ENCODE results near the gene GMDS.

GMDS gene

GRCh38 chr6:2028457-2029038 lies 216.9 kb downstream of the GMDS start:
- H3K36me3 ChIP-seq (ENCODE audit: control insufficient read depth, insufficient read depth, low read length), result no peaks in the 10 kb centered on the region
- WGBS, 2 experiments (ENCODE audit: insufficient coverage in 2 of 2), result 79 to 86% methylated on average over 4 to 5 of the region's 6 CpGs
- H3K4me3 ChIP-seq (ENCODE audit: extremely low read depth, insufficient read depth, low read length, poor library complexity, severe bottlenecking), result no peak overlapping the region
- no peaks in the 10 kb centered on the region for H3K9me3 ChIP-seq (ENCODE audit: control insufficient read depth, low read length)
- no peak overlapping the region for H3K27ac ChIP-seq (ENCODE audit: low read depth, low read length, severe bottlenecking)
- no peaks in the 10 kb centered on the region for H3K4me1 ChIP-seq (ENCODE audit: control insufficient read depth, insufficient read depth, low read length, poor library complexity, severe bottlenecking)

- H3K27ac ChIP-seq (ENCODE audit: low read depth, low read length, severe bottlenecking), result no peak overlapping the region
- H3K9me3 ChIP-seq (ENCODE audit: control insufficient read depth, low read length), result no peaks in the 10 kb centered on the region
- 88 to 90% methylated on average over 4 to 5 of the region's 7 CpGs for WGBS, 2 experiments (ENCODE audit: insufficient coverage in 2 of 2)
- no peaks in the 10 kb centered on the region for H3K4me1 ChIP-seq (ENCODE audit: control insufficient read depth, insufficient read depth, low read length, poor library complexity, severe bottlenecking)
- no peaks in the 10 kb centered on the region for H3K36me3 ChIP-seq (ENCODE audit: control insufficient read depth, insufficient read depth, low read length)
- H3K4me3 ChIP-seq (ENCODE audit: extremely low read depth, insufficient read depth, low read length, poor library complexity, severe bottlenecking), result no peak overlapping the region
These were observed 219.3 kb downstream of the GMDS start for GRCh38 chr6:2026133-2026532.

- Histone ChIP-seq H3K27ac (ENCODE audit: low read depth, low read length, severe bottlenecking) (no peak overlapping the region), H3K9me3 (ENCODE audit: control insufficient read depth, low read length) (no peaks in the 10 kb centered on the region), H3K4me3 (ENCODE audit: extremely low read depth, insufficient read depth, low read length, poor library complexity, severe bottlenecking) (no peak overlapping the region), H3K36me3 (ENCODE audit: control insufficient read depth, insufficient read depth, low read length) (no peaks in the 10 kb centered on the region), H3K4me1 (ENCODE audit: control insufficient read depth, insufficient read depth, low read length, poor library complexity, severe bottlenecking) (no peaks in the 10 kb centered on the region)
- WGBS, 2 experiments (ENCODE audit: insufficient coverage in 2 of 2), result 69 to 96% methylated on average over 2 to 3 of the region's 4 CpGs
These were observed 223.7 kb downstream of the GMDS start for GRCh38 chr6:2021713-2022125.

- Histone ChIP-seq H3K9me3 (ENCODE audit: control insufficient read depth, low read length) (no peaks in the 10 kb centered on the region), H3K4me1 (ENCODE audit: control insufficient read depth, insufficient read depth, low read length, poor library complexity, severe bottlenecking) (no peaks in the 10 kb centered on the region), H3K27ac (ENCODE audit: low read depth, low read length, severe bottlenecking) (no peak overlapping the region), H3K36me3 (ENCODE audit: control insufficient read depth, insufficient read depth, low read length) (no peaks in the 10 kb centered on the region), H3K4me3 (ENCODE audit: extremely low read depth, insufficient read depth, low read length, poor library complexity, severe bottlenecking) (no peak overlapping the region)
These were observed 224.5 kb downstream of the GMDS start for GRCh38 chr6:2020909-2021308.

GRCh38 chr6:2019051-2019450 lies 226.4 kb downstream of the GMDS start:
- Histone ChIP-seq H3K4me3 (ENCODE audit: extremely low read depth, insufficient read depth, low read length, poor library complexity, severe bottlenecking) (no peak overlapping the region), H3K9me3 (ENCODE audit: control insufficient read depth, low read length) (no peaks in the 10 kb centered on the region), H3K4me1 (ENCODE audit: control insufficient read depth, insufficient read depth, low read length, poor library complexity, severe bottlenecking) (no peaks in the 10 kb centered on the region), H3K27ac (ENCODE audit: low read depth, low read length, severe bottlenecking) (no peak overlapping the region), H3K36me3 (ENCODE audit: control insufficient read depth, insufficient read depth, low read length) (no peaks in the 10 kb centered on the region)

GRCh38 chr6:2016040-2016439 lies 229.4 kb downstream of the GMDS start:
- Histone ChIP-seq H3K4me3 (ENCODE audit: extremely low read depth, insufficient read depth, low read length, poor library complexity, severe bottlenecking) (no peak overlapping the region), H3K36me3 (ENCODE audit: control insufficient read depth, insufficient read depth, low read length) (no peaks in the 10 kb centered on the region), H3K4me1 (ENCODE audit: control insufficient read depth, insufficient read depth, low read length, poor library complexity, severe bottlenecking) (no peaks in the 10 kb centered on the region), H3K27ac (ENCODE audit: low read depth, low read length, severe bottlenecking) (no peak overlapping the region), H3K9me3 (ENCODE audit: control insufficient read depth, low read length) (no peaks in the 10 kb centered on the region)
- WGBS, 2 experiments (ENCODE audit: insufficient coverage in 2 of 2), result 62% methylated on average over 4 of the region's 4 CpGs; no CpG with 5 or more reads in 1 of the 2 experiments

- Histone ChIP-seq H3K27ac (ENCODE audit: low read depth, low read length, severe bottlenecking) (no peak overlapping the region), H3K4me1 (ENCODE audit: control insufficient read depth, insufficient read depth, low read length, poor library complexity, severe bottlenecking) (no peaks in the 10 kb centered on the region), H3K4me3 (ENCODE audit: extremely low read depth, insufficient read depth, low read length, poor library complexity, severe bottlenecking) (no peak overlapping the region), H3K36me3 (ENCODE audit: control insufficient read depth, insufficient read depth, low read length) (no peaks in the 10 kb centered on the region), H3K9me3 (ENCODE audit: control insufficient read depth, low read length) (no peaks in the 10 kb centered on the region)
- no CpG with 5 or more reads among the region's 2 CpGs for WGBS, 2 experiments (ENCODE audit: insufficient coverage in 2 of 2)
These were observed 236.9 kb downstream of the GMDS start for GRCh38 chr6:2008383-2008976.

- Histone ChIP-seq H3K36me3 (ENCODE audit: control insufficient read depth, insufficient read depth, low read length) (no peaks in the 10 kb centered on the region), H3K4me1 (ENCODE audit: control insufficient read depth, insufficient read depth, low read length, poor library complexity, severe bottlenecking) (no peaks in the 10 kb centered on the region), H3K27ac (ENCODE audit: low read depth, low read length, severe bottlenecking) (no peak overlapping the region), H3K4me3 (ENCODE audit: extremely low read depth, insufficient read depth, low read length, poor library complexity, severe bottlenecking) (no peak overlapping the region), H3K9me3 (ENCODE audit: control insufficient read depth, low read length) (no peaks in the 10 kb centered on the region)
- WGBS, 2 experiments (ENCODE audit: insufficient coverage in 2 of 2), result 61 to 65% methylated on average over 3 of the region's 4 CpGs
These were observed 238.2 kb downstream of the GMDS start for GRCh38 chr6:2007165-2007564.

GRCh38 chr6:2004888-2005287 lies 240.5 kb downstream of the GMDS start:
- no peak overlapping the region for H3K4me3 ChIP-seq (ENCODE audit: extremely low read depth, insufficient read depth, low read length, poor library complexity, severe bottlenecking)
- WGBS, 2 experiments (ENCODE audit: insufficient coverage in 2 of 2), result 67% methylated on average over 1 of the region's 3 CpGs; no CpG with 5 or more reads in 1 of the 2 experiments
- H3K4me1 ChIP-seq (ENCODE audit: control insufficient read depth, insufficient read depth, low read length, poor library complexity, severe bottlenecking), result no peaks in the 10 kb centered on the region
- H3K36me3 ChIP-seq (ENCODE audit: control insufficient read depth, insufficient read depth, low read length), result no peaks in the 10 kb centered on the region
- H3K9me3 ChIP-seq (ENCODE audit: control insufficient read depth, low read length), result no peaks in the 10 kb centered on the region
- H3K27ac ChIP-seq (ENCODE audit: low read depth, low read length, severe bottlenecking), result no peak overlapping the region

GRCh38 chr6:2000962-2001361 lies 244.4 kb downstream of the GMDS start:
- Histone ChIP-seq H3K4me1 (ENCODE audit: control insufficient read depth, insufficient read depth, low read length, poor library complexity, severe bottlenecking) (no peaks in the 10 kb centered on the region), H3K4me3 (ENCODE audit: extremely low read depth, insufficient read depth, low read length, poor library complexity, severe bottlenecking) (no peak overlapping the region), H3K9me3 (ENCODE audit: control insufficient read depth, low read length) (no peaks in the 10 kb centered on the region), H3K27ac (ENCODE audit: low read depth, low read length, severe bottlenecking) (no peak overlapping the region), H3K36me3 (ENCODE audit: control insufficient read depth, insufficient read depth, low read length) (no peaks in the 10 kb centered on the region)
- WGBS, 2 experiments (ENCODE audit: insufficient coverage in 2 of 2), result 80% methylated on average over 1 of the region's 2 CpGs; no CpG with 5 or more reads in 1 of the 2 experiments

GRCh38 chr6:1997702-1998101 lies 247.7 kb downstream of the GMDS start:
- Histone ChIP-seq H3K27ac (ENCODE audit: low read depth, low read length, severe bottlenecking) (no peak overlapping the region), H3K36me3 (ENCODE audit: control insufficient read depth, insufficient read depth, low read length) (no peaks in the 10 kb centered on the region), H3K9me3 (ENCODE audit: control insufficient read depth, low read length) (no peaks in the 10 kb centered on the region), H3K4me1 (ENCODE audit: control insufficient read depth, insufficient read depth, low read length, poor library complexity, severe bottlenecking) (no peaks in the 10 kb centered on the region), H3K4me3 (ENCODE audit: extremely low read depth, insufficient read depth, low read length, poor library complexity, severe bottlenecking) (no peak overlapping the region)
- 80 to 90% methylated on average over 2 of the region's 3 CpGs for WGBS, 2 experiments (ENCODE audit: insufficient coverage in 2 of 2)
